HepG2 (cell line): Measurements from ENCODE around the gene UPK1A. TPM values are rescaled to one million over a fixed set of nuclear protein-coding genes. Genes with fewer than 3 reads are reported as not detected.

Experiments used
- HES4 ChIP-seq: sonication (generic); formaldehyde crosslinking; IDR thresholded peaks from 2 replicates; pipeline ENCODE4 v1.9.0; 2021; ENCODE audit warnings: mild to moderate bottlenecking, missing genetic modification reagents, borderline replicate concordance
- HOXA5 ChIP-seq: sonication (generic); formaldehyde crosslinking; IDR thresholded peaks from 2 replicates; pipeline ENCODE4 v1.4.0; 2020; ENCODE audit warnings: missing genetic modification reagents
- MAFK ChIP-seq, 2 experiments: IDR thresholded peaks in 1 of 2; conservative IDR thresholded peaks in 1 of 2; 2 replicates each; pipeline ENCODE4 v1.6.1; 2011; ENCODE audit warnings: improper control_type of control experiment in 2 of 2, low read length in 2 of 2
- PAWR ChIP-seq: sonication (generic); formaldehyde crosslinking; IDR thresholded peaks from 2 replicates; pipeline ENCODE4 v1.4.0; 2020; ENCODE audit warnings: missing genetic modification reagents, mild to moderate bottlenecking, borderline replicate concordance
- REPIN1 ChIP-seq: sonication (generic); formaldehyde crosslinking; IDR thresholded peaks from 2 replicates; pipeline ENCODE4 v1.8.0; 2022; ENCODE audit warnings: missing genetic modification reagents, low read depth, mild to moderate bottlenecking, borderline replicate concordance
- SNAPC4 ChIP-seq: sonication (generic); formaldehyde crosslinking; IDR thresholded peaks from 2 replicates; pipeline ENCODE4 v1.4.0; 2020; ENCODE audit warnings: mild to moderate bottlenecking, missing genetic modification reagents
- ZBTB2 ChIP-seq: sonication (generic); formaldehyde crosslinking; IDR thresholded peaks from 2 replicates; pipeline ENCODE4 v1.8.0; 2022; ENCODE audit warnings: low read depth, missing genetic modification reagents
- ZFP36L1 ChIP-seq: sonication (generic); formaldehyde crosslinking; IDR thresholded peaks from 2 replicates; pipeline ENCODE4 v1.8.0; 2022; ENCODE audit warnings: mild to moderate bottlenecking, missing genetic modification reagents, moderate library complexity
- ZNF33A ChIP-seq: sonication (generic); formaldehyde crosslinking; IDR thresholded peaks from 2 replicates; pipeline ENCODE4 v1.5.1; 2020; ENCODE audit warnings: missing genetic modification reagents, mild to moderate bottlenecking, moderate library complexity, borderline replicate concordance
- ZNF383 ChIP-seq: sonication (generic); formaldehyde crosslinking; IDR thresholded peaks from 2 replicates; pipeline ENCODE4 v1.4.0; 2020; ENCODE audit warnings: missing genetic modification reagents, mild to moderate bottlenecking, borderline replicate concordance
- ZNF547 ChIP-seq: sonication (generic); formaldehyde crosslinking; IDR thresholded peaks from 2 replicates; pipeline ENCODE4 v1.5.1; 2020; ENCODE audit warnings: mild to moderate bottlenecking, missing genetic modification reagents
- ZNF576 ChIP-seq: sonication (generic); formaldehyde crosslinking; IDR thresholded peaks from 2 replicates; pipeline ENCODE4 v1.4.0; 2020; ENCODE audit warnings: mild to moderate bottlenecking, missing genetic modification reagents
- ZNF777 ChIP-seq: sonication (generic); formaldehyde crosslinking; IDR thresholded peaks from 2 replicates; pipeline ENCODE4 v1.4.0; 2020; ENCODE audit warnings: missing genetic modification reagents
- ZNF781 ChIP-seq: sonication (generic); formaldehyde crosslinking; IDR thresholded peaks from 2 replicates; pipeline ENCODE4 v1.5.1; 2020; ENCODE audit warnings: borderline replicate concordance, mild to moderate bottlenecking, missing genetic modification reagents; ENCODE audit errors: not compliant biosample characterization
- polyA plus RNA-seq, 8 experiments: library from polyadenylated mRNA; depleted of rRNA in 3 of 8; stranded (reverse) in 7 of 8; unstranded in 1 of 8; fragments of >200 nt; fragmentation: Illumina TruSeq in 4 of 8; extraction: Trizol in 4 of 8; gene quantifications; 2 replicates each; pipeline versions ENCODE4 v1.2.1 to v1.2.3, GENCODE V29; 2011 to 2016; ENCODE audit warnings: low read depth in 4 of 8, missing spikeins in 1 of 8, mixed read lengths in 1 of 8; ENCODE audit not compliant: insufficient read depth in 1 of 8
- total RNA-seq, 5 experiments: library from RNA; depleted of rRNA; stranded (reverse); fragments of >200 nt; fragmentation: Illumina TruSeq; extraction: Trizol; gene quantifications; 2 replicates each; pipeline ENCODE4 v1.2.3, GENCODE V29; 2016; ENCODE audit warnings: low read depth in 1 of 5
- TF ChIP-seq, protein P1 (sequence below): sonication (generic); formaldehyde crosslinking; IDR thresholded peaks from 2 replicates; pipeline ENCODE4 v1.9.0; 2021; ENCODE audit warnings: missing genetic modification reagents, mild to moderate bottlenecking, borderline replicate concordance
- TF ChIP-seq, protein P2 (sequence below): sonication (generic); formaldehyde crosslinking; IDR thresholded peaks from 2 replicates; pipeline ENCODE4 v1.8.0; 2022; ENCODE audit warnings: mild to moderate bottlenecking, missing genetic modification reagents; ENCODE audit not compliant: insufficient replicate concordance

Gene UPK1A
- total and polyA plus RNA-seq, 2 of the 13 experiments (the other 11 are each of a cell fraction or from before 2014, with no cell fraction given) = 2.9 TPM; not detected in 1

- no peak for TF ChIP-seq SNAPC4 (CRISPR knock-in tag)
- TF ChIP-seq ZNF383 (CRISPR knock-in tag) = no peak
- no peak; the same call in 1 of the 2 replicates for TF ChIP-seq ZNF33A (CRISPR knock-in tag)
- no peak; the same call in 1 of the 2 replicates for TF ChIP-seq REPIN1 (CRISPR knock-in tag)
- TF ChIP-seq ZNF777 = no peak
- no peak for TF ChIP-seq MAFK (conservative IDR thresholded peaks at IDR 0.05 in 1 of 2, IDR thresholded peaks at IDR 0.05 in 1 of 2; ENCODE audit: low read length in 2 of 2)
- TF ChIP-seq HES4 (CRISPR knock-in tag) = peak; percentile 59; the same call in 1 of the 2 replicates
- no peak; the same call in 1 of the 2 replicates for TF ChIP-seq PAWR
- TF ChIP-seq ZFP36L1 = peak; percentile 80; the same call in 1 of the 2 replicates
- TF ChIP-seq ZNF576 (CRISPR knock-in tag) = no peak
- no peak for TF ChIP-seq HOXA5 (CRISPR knock-in tag)
- TF ChIP-seq ZNF781 (CRISPR knock-in tag) = peak; percentile 93
- TF ChIP-seq, protein P1, sequence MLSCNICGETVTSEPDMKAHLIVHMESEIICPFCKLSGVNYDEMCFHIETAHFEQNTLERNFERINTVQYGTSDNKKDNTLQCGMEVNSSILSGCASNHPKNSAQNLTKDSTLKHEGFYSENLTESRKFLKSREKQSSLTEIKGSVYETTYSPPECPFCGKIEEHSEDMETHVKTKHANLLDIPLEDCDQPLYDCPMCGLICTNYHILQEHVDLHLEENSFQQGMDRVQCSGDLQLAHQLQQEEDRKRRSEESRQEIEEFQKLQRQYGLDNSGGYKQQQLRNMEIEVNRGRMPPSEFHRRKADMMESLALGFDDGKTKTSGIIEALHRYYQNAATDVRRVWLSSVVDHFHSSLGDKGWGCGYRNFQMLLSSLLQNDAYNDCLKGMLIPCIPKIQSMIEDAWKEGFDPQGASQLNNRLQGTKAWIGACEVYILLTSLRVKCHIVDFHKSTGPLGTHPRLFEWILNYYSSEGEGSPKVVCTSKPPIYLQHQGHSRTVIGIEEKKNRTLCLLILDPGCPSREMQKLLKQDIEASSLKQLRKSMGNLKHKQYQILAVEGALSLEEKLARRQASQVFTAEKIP (CRISPR knock-in tag) = no peak
- no peak; the same call in 1 of the 2 replicates for TF ChIP-seq ZBTB2
- TF ChIP-seq, protein P2, sequence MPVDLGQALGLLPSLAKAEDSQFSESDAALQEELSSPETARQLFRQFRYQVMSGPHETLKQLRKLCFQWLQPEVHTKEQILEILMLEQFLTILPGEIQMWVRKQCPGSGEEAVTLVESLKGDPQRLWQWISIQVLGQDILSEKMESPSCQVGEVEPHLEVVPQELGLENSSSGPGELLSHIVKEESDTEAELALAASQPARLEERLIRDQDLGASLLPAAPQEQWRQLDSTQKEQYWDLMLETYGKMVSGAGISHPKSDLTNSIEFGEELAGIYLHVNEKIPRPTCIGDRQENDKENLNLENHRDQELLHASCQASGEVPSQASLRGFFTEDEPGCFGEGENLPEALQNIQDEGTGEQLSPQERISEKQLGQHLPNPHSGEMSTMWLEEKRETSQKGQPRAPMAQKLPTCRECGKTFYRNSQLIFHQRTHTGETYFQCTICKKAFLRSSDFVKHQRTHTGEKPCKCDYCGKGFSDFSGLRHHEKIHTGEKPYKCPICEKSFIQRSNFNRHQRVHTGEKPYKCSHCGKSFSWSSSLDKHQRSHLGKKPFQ (CRISPR knock-in tag) = no peak
- TF ChIP-seq ZNF547 = no peak; the same call in 1 of the 2 replicates
Measured at GRCh38 chr19:35715981-35716800, 49.9 kb downstream of the UPK1A start (continued).
